Retinal pigment epithelial cell (primary cell): ENCODE data around the gene MED13L.

Source experiments
- DNase-seq: peaks from one replicate; pipeline ENCODE4 v3.0.0-alpha.2; 2010; ENCODE audit warnings: low read depth
- H3K4me3 ChIP-seq: 2 replicates; pipeline ENCODE4 v1.5.1; 2011; ENCODE audit warnings: mild to moderate bottlenecking, low read length, control low read depth, moderate library complexity
- CTCF ChIP-seq: conservative IDR thresholded peaks from 2 replicates; pipeline ENCODE4 v1.5.1; 2011; ENCODE audit warnings: low read depth, low read length, control low read depth, inconsistent platforms

The MED13L gene

GRCh38 chr12:115922952-115923564, 354.4 kb downstream of the MED13L start:
- no peak overlapping the region for H3K4me3 ChIP-seq
- TF ChIP-seq CTCF, result peak; percentile 27
- DNase-seq, result no peak

GRCh38 chr12:115920395-115921183, 356.9 kb downstream of the MED13L start:
- no peak for TF ChIP-seq CTCF
- DNase-seq, result no peak
- no peak overlapping the region for H3K4me3 ChIP-seq

GRCh38 chr12:115918763-115919162, 358.7 kb downstream of the MED13L start:
- no peak overlapping the region for H3K4me3 ChIP-seq
- no peak for TF ChIP-seq CTCF
- DNase-seq, result no peak

GRCh38 chr12:115916910-115917668, 360.4 kb downstream of the MED13L start:
- DNase-seq, result no peak
- no peak overlapping the region for H3K4me3 ChIP-seq

GRCh38 chr12:115914122-115914521, 363.4 kb downstream of the MED13L start:
- no peak overlapping the region for H3K4me3 ChIP-seq
- DNase-seq, result no peak
- TF ChIP-seq CTCF, result no peak

More at GRCh38 chr12:115916910-115917668, 360.4 kb downstream of the MED13L start:
- peak; percentile 84 for TF ChIP-seq CTCF

GRCh38 chr12:115912440-115912839, 365.1 kb downstream of the MED13L start:
- DNase-seq, result no peak
- TF ChIP-seq CTCF, result no peak
- H3K4me3 ChIP-seq, result no peak overlapping the region
